Embryonic facial prominence (tissue), 1 donor: Measurements from ENCODE around the gene CPNE2.
"Not testable (repeated sequence)": the region's sequence is repeated elsewhere in the genome, so short reads cannot be mapped to it uniquely, and the experiment has no call there.

Source experiments
- DNase-seq: peaks from one replicate; pipeline ENCODE4 v3.0.0-alpha.2; 2016; ENCODE audit errors: extremely low spot score

Gene CPNE2

DNA sequence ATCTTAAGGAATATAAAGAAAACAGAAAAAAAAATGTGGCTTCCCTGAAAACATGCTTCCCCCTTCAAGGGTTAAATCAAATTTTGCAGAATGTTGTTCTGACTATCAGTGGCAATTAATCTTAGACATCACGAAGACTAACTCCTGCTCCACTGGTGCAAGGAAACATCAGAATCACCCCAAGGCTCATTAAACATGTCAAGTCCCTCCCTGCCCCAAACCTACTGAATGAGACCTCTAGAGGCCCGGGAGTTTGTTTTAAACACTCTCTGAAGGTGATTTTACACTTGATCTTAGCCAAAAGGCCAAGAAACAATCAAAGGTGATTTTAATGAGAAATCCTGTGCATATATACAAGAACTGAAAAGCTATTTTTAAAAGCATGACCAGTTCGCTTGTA lies 75.2 kb downstream of the CPNE2 start:
- no peak for DNase-seq

DNA sequence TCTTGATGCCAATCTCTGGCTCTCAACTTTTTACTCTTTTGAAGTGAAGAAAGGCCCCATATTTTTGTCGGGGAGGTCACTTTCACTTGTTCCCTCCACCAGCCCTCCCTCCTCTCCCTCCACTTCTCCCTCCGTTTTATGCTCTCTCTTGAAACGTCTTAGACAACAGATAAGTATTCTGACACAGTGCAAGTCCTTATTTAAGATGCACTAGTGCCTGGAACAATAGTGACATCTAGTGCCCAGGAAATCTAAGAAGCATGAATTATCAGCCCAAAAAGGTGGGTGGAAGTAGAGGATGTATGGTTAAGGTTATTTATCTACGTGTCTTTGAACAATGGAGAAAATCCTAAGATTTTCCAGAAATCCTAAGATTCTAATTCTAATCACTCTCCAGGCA lies 75.6 kb downstream of the CPNE2 start:
- no peak for DNase-seq

DNA sequence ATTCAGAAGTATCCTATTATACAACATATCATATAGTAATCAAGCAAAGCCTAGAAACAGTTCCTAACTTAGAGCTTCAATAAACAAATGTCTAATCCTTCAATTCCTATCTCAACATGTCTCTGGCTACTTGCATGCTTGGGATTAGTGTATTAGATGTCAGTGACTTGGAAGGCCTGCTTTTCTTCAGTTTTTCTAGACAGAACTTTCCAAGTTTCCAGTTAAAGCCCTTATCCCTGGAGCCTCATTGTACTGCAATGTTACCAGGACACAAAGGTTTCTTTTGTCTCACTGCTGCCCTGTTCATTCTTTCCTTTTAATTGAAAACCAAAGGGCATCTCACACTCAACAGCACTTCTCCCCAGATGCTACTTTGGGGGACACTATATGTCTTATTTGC lies 76.9 kb downstream of the CPNE2 start:
- DNase-seq, result no peak

DNA sequence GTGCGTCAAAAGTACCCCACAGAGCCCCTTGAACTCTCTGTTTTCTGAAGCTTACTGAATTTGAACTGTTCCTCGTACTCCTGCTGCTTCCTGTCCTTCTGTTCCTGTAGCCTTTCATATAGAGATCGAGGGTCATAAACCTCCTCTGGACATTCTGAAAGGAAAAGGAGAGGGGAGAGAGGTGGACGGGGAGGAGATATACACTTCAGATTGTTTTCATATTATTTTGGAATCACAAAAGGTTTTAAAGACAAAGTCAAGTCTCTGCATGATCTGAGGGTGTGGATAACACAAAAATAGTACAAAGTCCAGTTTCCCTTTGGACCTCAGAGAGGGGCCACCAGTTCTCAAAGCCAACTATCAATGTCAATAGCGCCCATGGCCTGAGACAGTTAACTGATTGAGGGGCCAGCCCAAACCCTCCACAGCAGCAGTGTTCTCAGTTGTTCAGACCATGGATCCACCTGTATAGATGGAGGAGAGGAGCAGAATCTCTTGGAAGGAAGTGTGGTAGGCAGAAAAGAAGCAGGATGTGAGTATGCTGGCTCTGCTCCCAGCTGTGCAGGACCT lies 80.4 kb downstream of the CPNE2 start:
- no peak for DNase-seq

DNA sequence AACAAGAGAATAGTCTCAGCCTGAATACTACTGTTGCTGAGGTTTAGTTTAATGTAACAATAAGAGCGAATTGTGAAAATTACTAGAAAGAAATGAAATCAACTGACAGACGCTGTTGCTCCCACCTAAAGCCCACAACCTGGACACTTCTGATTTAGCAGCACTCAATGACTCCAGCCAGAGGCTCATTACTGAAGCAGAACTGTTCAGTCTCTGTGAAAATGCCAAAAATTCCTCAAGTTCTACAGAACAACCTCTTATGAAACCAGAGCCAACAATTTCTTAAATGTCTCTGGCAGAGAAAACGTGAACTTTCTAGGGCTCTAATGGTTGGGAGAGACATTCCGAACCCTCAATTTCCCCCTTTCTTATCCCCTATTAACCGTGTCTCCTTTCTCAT lies 83.5 kb downstream of the CPNE2 start:
- DNase-seq, result no peak

DNA sequence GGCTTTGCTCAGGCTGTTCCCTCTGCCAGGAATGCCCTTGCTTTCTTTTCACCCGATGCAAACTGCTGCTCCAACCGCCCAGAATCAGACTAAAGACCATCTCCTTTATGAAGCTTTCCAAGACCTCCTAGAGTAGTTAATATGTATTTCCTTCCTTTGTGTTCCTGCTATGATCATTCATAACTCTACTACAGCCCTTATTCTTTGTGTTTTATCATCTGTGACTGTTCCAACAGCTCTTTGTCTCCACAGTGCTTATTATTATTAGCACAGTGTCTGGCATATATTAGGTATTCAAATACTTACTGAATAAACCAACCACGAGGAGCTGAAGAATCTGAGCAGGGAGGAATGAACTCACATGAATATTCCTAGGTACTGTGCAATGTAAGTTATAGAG lies 85.8 kb downstream of the CPNE2 start:
- no peak for DNase-seq

DNA sequence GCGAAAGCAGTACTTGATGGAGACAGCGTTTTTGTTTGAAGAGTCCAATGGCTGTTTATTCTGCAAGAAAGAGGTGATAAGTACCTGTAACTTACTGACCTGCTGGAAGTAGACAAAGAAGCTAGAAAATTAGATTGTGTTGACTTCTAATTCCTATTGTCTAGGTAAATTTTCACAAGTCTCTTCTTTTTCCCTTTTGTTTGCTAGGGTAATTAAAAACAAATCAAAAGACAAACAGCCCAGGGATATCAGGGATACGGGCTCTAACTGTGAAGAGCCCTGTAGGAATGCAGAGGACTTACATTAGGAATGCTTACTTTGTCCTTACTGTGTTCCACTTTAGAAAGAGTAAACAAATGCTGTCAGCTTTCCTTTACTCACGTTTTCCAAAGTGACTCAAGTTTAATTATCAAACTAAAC lies 86.4 kb downstream of the CPNE2 start:
- no peak for DNase-seq

DNA sequence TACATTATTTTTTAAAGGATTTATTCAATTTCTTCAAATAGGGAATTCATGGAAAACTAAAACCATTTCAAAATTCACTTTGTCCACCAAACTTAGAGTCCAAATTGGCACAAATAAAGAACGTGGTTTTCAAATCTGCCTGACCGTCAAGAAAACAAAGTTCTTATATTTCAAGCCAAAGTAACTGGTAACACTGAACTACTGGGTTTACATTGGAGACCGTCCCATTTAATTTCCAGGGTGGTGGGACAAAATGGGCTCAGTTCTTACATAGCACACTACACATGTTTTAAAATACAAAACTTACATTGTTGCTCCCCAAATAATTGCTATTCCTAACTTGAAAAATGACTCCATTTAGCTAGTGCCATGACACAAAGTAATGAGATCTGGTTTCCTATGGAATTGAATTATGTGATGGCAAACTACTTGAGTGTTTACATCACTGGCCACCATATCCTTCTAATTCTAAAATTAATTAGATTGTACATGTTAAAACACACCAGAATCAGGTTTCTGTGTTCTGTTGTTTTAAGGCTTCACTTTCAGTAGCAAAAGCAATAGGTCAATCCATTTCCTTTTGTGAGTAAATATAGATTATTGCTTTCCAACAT lies 86.9 kb downstream of the CPNE2 start:
- no peak for DNase-seq

DNA sequence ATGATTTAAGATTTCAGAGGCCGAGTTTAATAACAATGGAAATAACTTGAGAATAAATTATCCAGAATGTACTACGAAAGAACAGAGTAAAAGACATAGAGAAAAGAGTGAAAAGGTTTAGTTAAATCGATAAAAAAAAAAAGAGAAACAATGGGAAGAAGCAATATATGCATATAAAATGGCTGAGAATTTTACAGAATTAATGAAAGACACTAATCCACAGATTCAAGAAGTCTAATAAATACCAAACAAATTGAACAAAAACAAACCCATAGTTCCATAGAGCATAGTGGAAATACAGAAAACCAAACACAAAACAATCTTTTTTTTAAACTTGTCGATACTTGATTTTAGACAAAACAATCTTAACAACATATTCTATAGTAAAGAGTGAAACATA lies 91.7 kb downstream of the CPNE2 start:
- DNase-seq, result no peak

DNA sequence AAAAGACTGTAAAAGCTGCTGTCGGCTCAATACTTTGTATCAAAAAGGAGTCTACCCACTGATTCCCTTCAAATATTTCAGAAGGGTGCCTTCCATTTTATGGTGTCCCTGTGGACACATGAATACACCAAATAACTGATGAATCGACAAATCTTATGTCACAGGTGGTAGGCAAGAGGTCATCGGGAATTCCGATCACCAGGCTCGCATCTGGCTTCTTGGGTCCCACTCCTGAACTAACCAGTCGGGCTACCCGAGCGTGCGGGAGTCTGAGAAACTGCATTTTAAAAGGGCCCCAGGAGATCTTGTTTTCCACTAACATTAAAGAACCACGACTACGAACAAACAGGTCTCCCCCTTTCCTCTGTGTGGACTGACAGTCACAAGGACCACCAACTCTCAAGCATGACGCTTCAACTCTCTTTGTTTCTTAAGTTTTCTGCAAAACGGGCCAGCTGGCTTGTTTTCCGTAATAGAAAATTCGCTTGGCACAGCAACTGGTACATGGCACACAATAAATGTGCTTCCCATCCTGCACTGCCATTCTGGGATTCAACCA lies 92.6 kb downstream of the CPNE2 start:
- no peak for DNase-seq

DNA sequence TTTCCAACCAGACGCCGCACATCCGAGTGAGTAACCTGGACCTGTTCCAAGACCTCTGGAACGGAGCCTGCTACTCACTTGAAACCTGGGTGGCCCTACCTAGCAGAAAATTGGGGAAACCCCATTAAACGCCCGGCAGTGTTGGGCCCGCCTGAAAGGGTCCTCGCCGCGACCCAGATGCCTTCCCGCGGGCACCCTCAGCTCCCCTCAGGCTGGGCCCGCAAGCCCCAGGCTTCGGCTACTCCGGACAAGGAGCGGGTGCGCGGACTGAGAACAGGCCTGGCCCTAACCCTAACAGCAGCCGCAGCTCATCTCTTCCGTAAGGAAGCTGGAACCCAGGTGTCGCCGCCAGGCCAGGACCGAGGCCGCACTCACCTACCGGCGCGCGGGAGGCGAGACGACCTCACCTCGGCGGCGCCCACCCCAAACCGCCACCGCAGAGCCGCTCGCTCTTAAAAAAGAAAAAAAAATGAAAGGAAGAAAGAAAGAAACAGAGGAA lies 93.1 kb downstream of the CPNE2 start:
- DNase-seq, result peak; percentile 36

DNA sequence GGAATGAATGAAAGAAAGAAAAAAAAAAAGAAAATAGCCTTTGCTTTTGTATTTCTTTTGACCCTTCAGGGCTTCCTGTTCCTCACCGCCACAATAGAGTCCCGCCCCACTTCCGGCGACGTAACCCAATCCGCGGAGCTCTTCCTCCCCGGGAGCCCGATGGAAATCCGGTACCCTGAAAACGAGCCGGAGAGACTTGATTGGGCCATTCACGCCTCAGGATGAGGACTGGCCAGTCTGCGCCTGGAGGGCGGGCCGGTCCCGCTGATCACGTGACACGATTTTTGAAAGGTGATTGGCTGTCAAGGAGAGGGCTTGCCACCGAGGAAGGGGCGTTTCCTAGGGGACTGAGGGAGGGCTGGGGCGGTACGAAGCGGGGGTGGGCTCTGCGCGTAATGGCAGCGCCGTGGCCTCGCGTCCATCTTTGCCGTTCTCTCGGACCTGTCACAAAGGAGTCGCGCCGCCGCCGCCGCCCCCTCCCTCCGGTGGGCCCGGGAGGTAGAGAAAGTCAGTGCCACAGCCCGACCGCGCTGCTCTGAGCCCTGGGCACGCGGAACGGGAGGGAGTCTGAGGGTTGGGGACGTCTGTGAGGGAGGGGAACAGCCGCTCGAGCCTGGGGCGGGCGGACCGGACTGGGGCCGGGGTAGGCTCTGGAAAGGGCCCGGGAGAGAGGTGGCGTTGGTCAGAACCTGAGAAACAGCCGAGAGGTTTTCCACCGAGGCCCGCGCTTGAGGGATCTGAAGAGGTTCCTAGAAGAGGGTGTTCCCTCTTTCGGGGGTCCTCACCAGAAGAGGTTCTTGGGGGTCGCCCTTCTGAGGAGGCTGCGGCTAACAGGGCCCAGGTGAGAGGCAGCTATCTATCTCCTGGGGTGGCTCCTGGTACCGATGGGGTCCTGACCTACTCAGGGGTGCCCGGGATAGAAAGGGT lies 93.8 kb downstream of the CPNE2 start, which contains the start of the genes PSME3IP1 and RSPRY1:
TSS of gene PSME3IP1 (minus strand) at position 95 of the 927 bp plus-strand sequence. CDS start 12,185 bp downstream, outside the sequence.
TSS of gene RSPRY1 (plus strand) at position 385 of the 927 bp plus-strand sequence. CDS start 18,330 bp downstream, outside the sequence.
- DNase-seq, result peak; percentile 98

DNA sequence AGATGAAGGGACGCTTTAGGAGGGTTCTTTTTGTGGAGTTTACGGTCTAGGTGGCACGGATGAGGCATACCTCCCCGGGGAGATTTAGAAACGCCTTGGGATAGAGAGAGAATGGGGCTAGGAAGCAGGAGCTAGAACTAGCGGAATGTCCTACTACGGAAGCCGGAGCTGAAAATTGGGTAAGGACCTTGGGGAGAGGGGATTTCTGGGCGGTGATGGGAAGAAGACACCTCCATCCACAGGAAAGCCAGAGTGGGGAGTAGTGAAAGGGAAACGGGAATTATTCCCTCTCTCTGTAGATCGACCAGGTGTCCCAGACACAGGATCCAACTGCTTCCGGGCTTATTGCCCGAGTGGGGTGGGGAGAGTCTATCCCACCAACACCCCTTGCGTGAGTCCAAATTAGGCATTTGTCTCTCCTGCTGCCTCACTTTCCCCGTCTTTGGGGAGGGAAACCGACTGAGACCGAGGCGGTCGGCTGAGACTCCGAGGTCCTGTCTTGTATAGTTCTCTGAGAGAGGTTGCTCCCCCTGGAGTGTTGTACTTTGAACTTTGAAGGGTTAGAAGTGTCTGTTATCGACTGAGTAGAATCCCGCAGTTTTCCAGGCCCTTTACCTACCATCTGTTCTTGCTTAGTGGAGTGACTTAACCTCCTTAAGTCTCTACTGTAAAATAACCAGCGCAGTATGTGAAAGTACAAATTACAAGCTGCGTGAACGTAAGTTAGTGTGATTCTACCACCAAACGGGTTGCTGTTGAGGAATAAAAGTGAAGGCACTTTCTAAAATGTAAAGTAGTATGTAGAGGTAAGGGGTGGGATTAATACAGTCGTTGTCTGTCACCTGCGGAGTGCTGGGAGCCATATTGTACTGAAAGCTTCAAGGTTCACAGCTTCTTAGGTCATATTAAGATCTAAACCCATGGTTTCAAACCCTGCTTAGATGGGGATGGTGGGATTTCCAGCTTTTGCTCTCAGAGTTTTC lies 94.8 kb downstream of the CPNE2 start:
- peak; percentile 29 for DNase-seq

DNA sequence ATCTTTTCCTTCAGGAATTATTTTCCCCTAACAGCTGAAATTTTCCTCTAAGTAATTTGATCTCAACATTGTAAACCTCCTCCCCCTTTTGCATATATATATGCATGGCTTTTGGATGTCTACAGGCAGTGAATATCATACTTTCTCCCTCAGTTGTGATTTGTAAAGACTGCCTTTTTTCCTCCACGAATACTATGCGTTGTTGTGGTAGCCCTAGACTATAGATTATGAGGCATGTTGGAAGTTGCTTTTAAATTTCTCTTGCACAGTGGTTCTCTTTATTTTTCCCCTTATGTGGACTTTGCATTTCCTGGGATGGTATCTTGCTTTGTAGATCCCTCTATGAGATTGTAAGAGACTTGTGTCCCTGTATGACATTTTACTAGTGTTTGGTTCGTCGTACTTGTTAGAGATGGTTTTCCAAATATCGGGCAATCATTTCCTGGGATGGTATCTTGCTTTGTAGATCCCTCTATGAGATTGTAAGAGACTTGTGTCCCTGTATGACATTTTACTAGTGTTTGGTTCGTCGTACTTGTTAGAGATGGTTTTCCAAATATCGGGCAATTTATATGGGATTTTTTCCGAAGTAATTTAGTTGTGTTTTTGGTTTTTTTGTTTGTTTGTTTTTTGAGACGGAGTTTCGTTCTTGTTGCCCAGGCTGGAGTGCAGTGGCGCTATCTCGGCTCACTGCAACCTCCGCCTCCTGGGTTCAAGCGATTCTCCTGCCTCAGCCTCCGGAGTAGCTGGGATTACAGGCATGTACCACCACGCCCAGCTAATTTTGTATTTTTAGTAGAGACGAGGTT lies 95.7 kb downstream of the CPNE2 start:
- not testable (repeated sequence) for DNase-seq

DNA sequence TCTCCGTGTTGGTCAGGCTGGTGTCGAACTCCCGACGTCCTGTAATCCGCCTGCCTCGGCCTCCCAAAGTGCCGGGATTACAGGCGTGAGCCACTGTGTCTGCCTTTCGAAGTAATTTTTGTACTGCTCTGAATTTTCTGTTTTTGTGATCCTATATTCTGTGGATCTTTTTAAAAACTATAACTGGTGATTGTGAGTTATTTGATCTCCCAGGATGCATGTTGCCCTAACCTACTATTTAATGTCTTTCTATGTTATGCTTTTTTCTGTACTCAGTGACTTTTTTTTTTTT lies 96.3 kb downstream of the CPNE2 start:
- no peak for DNase-seq

DNA sequence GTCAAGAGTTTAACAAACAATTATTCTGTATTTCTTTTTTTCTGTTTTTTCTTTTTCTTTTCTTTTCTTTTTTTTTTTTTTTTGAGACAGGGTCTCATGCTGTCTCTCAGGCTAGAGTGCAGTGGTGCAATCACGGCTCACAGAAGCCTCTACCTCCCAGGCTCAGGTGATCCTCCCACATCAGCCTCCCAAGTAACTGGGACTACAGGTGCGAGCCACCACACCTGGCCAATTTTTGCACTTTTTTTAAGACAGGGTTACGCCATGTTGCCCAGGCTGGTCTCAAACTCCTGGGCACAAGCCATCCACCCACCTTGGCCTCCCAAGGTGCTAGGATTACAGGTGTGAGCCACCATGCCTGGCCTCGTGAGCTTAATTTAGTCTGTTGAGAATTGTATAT lies 97.1 kb downstream of the CPNE2 start:
- not testable (repeated sequence) for DNase-seq

DNA sequence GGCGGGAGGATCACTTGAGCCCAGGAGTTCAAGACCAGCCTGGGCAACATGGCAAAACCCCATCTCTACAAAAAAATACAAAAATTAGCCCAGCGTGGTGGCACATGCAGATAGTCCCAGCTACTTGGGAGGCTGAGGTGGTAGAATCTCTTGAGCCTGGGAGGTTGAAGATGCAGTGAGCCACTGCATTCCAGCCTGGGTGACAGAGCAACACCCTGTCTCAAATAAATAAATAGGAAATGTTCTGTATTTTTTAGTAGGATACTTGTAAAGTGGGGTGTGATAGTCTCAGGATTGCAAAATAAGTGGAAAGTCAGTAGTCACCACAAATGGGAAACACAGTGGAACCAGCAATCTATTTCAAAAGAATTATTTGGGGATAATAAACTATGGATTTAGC lies 97.8 kb downstream of the CPNE2 start:
- DNase-seq, result no peak

DNA sequence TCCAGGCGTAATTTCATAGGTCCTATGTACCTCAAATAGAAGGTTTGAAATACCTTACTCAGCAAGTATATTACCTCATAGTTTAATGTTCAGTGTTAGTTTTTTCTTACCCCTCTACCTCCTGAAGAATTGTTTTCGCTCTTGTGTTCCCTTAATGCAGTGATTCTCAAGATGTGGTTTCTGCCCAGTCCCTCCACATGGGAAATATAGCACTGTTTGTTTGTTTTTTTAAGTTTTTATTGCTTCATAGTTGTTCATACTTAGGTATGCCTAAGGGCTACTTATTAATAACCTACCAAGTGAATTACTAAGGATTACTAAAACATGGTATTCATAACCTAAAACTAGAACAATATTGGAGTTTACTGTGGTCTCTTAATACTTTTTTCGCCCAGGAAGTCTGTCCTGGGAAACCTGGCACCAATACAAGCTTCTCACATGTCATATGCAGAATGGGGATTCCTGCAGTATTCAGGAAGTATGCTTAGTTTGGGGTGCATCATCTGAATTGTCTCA lies 98.7 kb downstream of the CPNE2 start:
- no peak for DNase-seq

DNA sequence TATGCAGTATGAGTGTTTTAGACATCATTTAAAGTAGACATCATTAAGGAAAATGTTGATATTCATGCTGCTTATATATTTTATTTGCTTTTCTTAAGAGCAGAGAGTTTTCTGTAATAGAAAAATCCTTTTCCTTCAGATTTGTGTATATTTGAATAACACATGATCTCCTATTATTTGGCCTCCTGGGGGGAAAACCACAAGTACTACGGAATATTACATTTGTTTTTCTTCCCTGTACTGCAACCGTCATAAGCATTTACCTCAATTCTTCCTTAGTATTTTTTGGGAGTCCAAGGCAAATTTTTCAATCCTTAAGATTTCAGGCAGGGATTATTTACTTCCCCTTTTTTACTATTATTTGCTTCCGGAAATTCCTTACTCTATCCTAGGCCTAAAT lies 99.8 kb downstream of the CPNE2 start:
- no peak for DNase-seq
